SK-N-SH treated with all-trans-retinoic acid at 6 μM for 48 hours (cell line): ENCODE results near the gene DYNC1I1.

ENCODE experiments used
- ATAC-seq: fragments of 200-7000 bp; cut with Tn5 transposase; 3 replicates; pipeline ENCODE4 v1.9.1; 2020; ENCODE audit warnings: mild to moderate bottlenecking, moderate library complexity
- ARNTL ChIP-seq: fragments of 450-650 bp; formaldehyde crosslinking; IDR thresholded peaks from 2 replicates; pipeline ENCODE4 v1.5.0; 2020; ENCODE audit warnings: low read depth, mild to moderate bottlenecking, moderate library complexity, borderline replicate concordance
- BACH2 ChIP-seq: fragments of 250-450 bp; sonication (Bioruptor Pico); IDR thresholded peaks from 2 replicates; pipeline ENCODE4 v1.9.0; 2021; ENCODE audit warnings: mild to moderate bottlenecking, borderline replicate concordance
- ESRRG ChIP-seq: fragments of 250-450 bp; sonication (Bioruptor Pico); IDR thresholded peaks from 2 replicates; pipeline ENCODE4 v1.6.1; 2021; ENCODE audit warnings: mild to moderate bottlenecking
- ISL1 ChIP-seq: fragments of 250-450 bp; sonication (Bioruptor Pico); IDR thresholded peaks from 2 replicates; pipeline ENCODE4 v2.1.2; 2022; ENCODE audit warnings: mild to moderate bottlenecking, moderate library complexity
- OSR1 ChIP-seq: fragments of 250-450 bp; sonication (Bioruptor Pico); IDR thresholded peaks from 2 replicates; pipeline ENCODE4 v1.8.0; 2022; ENCODE audit warnings: moderate library complexity, mild to moderate bottlenecking, inconsistent platforms
- RARB ChIP-seq: fragments of 250-450 bp; sonication (Bioruptor Pico); IDR thresholded peaks from 2 replicates; pipeline ENCODE4 v1.8.0; 2021; ENCODE audit warnings: mild to moderate bottlenecking, moderate library complexity
- SNAI2 ChIP-seq: fragments of 250-450 bp; sonication (Bioruptor Pico); IDR thresholded peaks from 2 replicates; pipeline ENCODE4 v1.5.0; 2020; ENCODE audit warnings: mild to moderate bottlenecking, moderate library complexity
- TCF4 ChIP-seq: fragments of 250-450 bp; sonication (Bioruptor Pico); IDR thresholded peaks from 2 replicates; pipeline ENCODE4 v1.8.0; 2021; ENCODE audit warnings: mild to moderate bottlenecking, moderate library complexity, borderline replicate concordance
- TOX ChIP-seq: fragments of 250-450 bp; sonication (Bioruptor Pico); IDR thresholded peaks from 2 replicates; pipeline ENCODE4 v1.8.0; 2021; ENCODE audit warnings: mild to moderate bottlenecking, moderate library complexity, borderline replicate concordance
- ZC3H10 ChIP-seq: fragments of 250-450 bp; sonication (Bioruptor Pico); IDR thresholded peaks from 2 replicates; pipeline ENCODE4 v1.5.1; 2021; ENCODE audit warnings: mild to moderate bottlenecking, moderate library complexity
- ZFP3 ChIP-seq: fragments of 250-450 bp; sonication (Bioruptor Pico); IDR thresholded peaks from 2 replicates; pipeline ENCODE4 v1.5.0; 2020; ENCODE audit warnings: mild to moderate bottlenecking, moderate library complexity
- ZFP30 ChIP-seq: fragments of 450-650 bp; formaldehyde crosslinking; IDR thresholded peaks from 2 replicates; pipeline ENCODE4 v1.5.0; 2022; ENCODE audit warnings: mild to moderate bottlenecking, moderate library complexity
- ZNF565 ChIP-seq: fragments of 450-650 bp; formaldehyde crosslinking; conservative IDR thresholded peaks from 2 replicates; pipeline ENCODE4 v1.5.0; 2020; ENCODE audit warnings: low read depth, mild to moderate bottlenecking, moderate library complexity
- ZNF70 ChIP-seq: fragments of 450-650 bp; formaldehyde crosslinking; IDR thresholded peaks from 2 replicates; pipeline ENCODE4 v1.5.0; 2020; ENCODE audit warnings: mild to moderate bottlenecking, moderate library complexity
- ZNF8 ChIP-seq: fragments of 450-650 bp; formaldehyde crosslinking; IDR thresholded peaks from 2 replicates; pipeline ENCODE4 v1.5.0; 2020; ENCODE audit warnings: mild to moderate bottlenecking, moderate library complexity
- TF ChIP-seq, protein P1 (sequence below): fragments of 250-450 bp; sonication (Bioruptor Pico); IDR thresholded peaks from 2 replicates; pipeline ENCODE4 v1.5.1; 2021; ENCODE audit warnings: mild to moderate bottlenecking, moderate library complexity
- TF ChIP-seq, protein P2 (sequence below): fragments of 250-450 bp; sonication (Bioruptor Pico); IDR thresholded peaks from 2 replicates; pipeline ENCODE4 v1.8.0; 2020; ENCODE audit warnings: mild to moderate bottlenecking, moderate library complexity, borderline replicate concordance
- TF ChIP-seq, protein P3 (sequence below): fragments of 250-450 bp; sonication (Bioruptor Pico); IDR thresholded peaks from 2 replicates; pipeline ENCODE4 v1.5.0; 2020; ENCODE audit warnings: mild to moderate bottlenecking, moderate library complexity
- TF ChIP-seq, protein P4 (sequence below): fragments of 250-450 bp; sonication (Bioruptor Pico); IDR thresholded peaks from 2 replicates; pipeline ENCODE4 v1.8.0; 2021; ENCODE audit warnings: low read depth, mild to moderate bottlenecking, moderate library complexity, borderline replicate concordance

Gene DYNC1I1

DNA sequence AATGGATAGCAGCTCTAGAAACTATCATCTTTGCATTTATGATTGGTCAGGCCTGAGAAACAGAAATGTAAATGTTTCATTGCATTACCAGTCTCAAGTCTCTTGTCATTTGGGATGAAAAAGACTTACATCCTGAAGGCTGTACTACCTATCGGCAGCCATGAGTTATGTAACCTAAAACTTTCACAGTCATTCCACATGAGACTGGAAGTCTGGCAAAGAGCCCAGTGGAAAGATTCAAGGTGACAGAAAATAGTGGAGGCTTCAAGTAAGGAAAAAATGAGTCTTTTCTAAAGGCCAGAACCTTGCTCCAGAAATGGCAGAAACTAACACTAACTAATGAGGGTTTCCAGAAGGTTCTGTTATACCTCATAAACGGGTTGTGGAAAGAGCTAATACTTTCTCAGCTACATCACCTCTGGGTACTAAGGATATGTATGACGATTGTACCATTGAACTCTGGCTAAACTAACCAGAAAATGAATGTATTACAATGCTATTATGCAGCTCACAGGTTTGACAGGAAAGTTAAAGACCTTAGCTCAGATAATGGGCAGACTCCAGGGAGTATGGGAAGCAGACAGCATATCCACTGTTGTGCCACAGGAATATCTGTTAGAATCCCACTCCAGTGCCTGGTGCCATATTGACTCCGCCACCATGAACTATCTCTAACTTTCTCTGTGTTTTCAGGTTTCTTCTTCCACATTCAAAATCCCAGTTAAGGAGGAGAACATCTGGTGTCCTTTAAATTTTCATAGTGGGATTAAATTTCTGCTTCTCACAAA is 41.7 kb upstream of the DYNC1I1 start:
- TF ChIP-seq TCF4 (CRISPR knock-in tag) (no peak), ARNTL (CRISPR knock-in tag) (no peak), OSR1 (CRISPR knock-in tag) (no peak), ESRRG (no peak), ZFP3 (CRISPR knock-in tag) (no peak), ZFP30 (no peak), ZNF8 (CRISPR knock-in tag) (no peak)
- TF ChIP-seq, protein P1, sequence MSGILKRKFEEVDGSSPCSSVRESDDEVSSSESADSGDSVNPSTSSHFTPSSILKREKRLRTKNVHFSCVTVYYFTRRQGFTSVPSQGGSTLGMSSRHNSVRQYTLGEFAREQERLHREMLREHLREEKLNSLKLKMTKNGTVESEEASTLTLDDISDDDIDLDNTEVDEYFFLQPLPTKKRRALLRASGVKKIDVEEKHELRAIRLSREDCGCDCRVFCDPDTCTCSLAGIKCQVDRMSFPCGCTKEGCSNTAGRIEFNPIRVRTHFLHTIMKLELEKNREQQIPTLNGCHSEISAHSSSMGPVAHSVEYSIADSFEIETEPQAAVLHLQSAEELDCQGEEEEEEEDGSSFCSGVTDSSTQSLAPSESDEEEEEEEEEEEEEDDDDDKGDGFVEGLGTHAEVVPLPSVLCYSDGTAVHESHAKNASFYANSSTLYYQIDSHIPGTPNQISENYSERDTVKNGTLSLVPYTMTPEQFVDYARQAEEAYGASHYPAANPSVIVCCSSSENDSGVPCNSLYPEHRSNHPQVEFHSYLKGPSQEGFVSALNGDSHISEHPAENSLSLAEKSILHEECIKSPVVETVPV (CRISPR knock-in tag): no peak
- TF ChIP-seq, protein P2, sequence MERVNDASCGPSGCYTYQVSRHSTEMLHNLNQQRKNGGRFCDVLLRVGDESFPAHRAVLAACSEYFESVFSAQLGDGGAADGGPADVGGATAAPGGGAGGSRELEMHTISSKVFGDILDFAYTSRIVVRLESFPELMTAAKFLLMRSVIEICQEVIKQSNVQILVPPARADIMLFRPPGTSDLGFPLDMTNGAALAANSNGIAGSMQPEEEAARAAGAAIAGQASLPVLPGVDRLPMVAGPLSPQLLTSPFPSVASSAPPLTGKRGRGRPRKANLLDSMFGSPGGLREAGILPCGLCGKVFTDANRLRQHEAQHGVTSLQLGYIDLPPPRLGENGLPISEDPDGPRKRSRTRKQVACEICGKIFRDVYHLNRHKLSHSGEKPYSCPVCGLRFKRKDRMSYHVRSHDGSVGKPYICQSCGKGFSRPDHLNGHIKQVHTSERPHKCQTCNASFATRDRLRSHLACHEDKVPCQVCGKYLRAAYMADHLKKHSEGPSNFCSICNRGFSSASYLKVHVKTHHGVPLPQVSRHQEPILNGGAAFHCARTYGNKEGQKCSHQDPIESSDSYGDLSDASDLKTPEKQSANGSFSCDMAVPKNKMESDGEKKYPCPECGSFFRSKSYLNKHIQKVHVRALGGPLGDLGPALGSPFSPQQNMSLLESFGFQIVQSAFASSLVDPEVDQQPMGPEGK (CRISPR knock-in tag): no peak
- TF ChIP-seq, protein P3, sequence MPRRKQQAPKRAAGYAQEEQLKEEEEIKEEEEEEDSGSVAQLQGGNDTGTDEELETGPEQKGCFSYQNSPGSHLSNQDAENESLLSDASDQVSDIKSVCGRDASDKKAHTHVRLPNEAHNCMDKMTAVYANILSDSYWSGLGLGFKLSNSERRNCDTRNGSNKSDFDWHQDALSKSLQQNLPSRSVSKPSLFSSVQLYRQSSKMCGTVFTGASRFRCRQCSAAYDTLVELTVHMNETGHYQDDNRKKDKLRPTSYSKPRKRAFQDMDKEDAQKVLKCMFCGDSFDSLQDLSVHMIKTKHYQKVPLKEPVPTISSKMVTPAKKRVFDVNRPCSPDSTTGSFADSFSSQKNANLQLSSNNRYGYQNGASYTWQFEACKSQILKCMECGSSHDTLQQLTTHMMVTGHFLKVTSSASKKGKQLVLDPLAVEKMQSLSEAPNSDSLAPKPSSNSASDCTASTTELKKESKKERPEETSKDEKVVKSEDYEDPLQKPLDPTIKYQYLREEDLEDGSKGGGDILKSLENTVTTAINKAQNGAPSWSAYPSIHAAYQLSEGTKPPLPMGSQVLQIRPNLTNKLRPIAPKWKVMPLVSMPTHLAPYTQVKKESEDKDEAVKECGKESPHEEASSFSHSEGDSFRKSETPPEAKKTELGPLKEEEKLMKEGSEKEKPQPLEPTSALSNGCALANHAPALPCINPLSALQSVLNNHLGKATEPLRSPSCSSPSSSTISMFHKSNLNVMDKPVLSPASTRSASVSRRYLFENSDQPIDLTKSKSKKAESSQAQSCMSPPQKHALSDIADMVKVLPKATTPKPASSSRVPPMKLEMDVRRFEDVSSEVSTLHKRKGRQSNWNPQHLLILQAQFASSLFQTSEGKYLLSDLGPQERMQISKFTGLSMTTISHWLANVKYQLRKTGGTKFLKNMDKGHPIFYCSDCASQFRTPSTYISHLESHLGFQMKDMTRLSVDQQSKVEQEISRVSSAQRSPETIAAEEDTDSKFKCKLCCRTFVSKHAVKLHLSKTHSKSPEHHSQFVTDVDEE (CRISPR knock-in tag): no peak
- TF ChIP-seq, all 23 proteins: peak for 0
- no peak for ATAC-seq

DNA sequence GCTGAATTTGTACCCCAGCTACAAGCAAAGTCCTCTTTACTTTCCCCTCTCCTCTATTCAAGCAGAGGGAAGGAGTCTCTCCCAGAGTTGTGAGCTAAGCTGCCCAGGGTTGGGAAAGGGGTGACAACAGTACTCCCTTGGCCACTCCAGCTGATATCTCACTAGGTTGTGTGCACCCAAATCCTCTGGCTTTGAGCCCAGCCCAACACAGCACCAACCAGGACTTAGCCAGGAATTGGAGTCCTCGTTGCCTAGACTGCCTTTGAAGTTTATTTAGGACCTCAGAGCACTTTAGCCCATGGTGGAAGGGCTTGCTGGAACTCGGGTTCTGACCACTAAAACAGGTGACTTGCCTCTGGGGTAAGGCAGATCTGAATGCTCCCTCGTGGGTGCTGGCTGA is 35.7 kb upstream of the DYNC1I1 start:
- TF ChIP-seq TCF4 (CRISPR knock-in tag): no peak
- TF ChIP-seq ZC3H10 (CRISPR knock-in tag): no peak
- TF ChIP-seq, protein P4, sequence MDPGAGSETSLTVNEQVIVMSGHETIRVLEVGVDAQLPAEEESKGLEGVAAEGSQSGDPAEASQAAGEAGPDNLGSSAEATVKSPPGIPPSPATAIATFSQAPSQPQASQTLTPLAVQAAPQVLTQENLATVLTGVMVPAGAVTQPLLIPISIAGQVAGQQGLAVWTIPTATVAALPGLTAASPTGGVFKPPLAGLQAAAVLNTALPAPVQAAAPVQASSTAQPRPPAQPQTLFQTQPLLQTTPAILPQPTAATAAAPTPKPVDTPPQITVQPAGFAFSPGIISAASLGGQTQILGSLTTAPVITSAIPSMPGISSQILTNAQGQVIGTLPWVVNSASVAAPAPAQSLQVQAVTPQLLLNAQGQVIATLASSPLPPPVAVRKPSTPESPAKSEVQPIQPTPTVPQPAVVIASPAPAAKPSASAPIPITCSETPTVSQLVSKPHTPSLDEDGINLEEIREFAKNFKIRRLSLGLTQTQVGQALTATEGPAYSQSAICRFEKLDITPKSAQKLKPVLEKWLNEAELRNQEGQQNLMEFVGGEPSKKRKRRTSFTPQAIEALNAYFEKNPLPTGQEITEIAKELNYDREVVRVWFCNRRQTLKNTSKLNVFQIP (CRISPR knock-in tag): no peak
- TF ChIP-seq ZNF8 (CRISPR knock-in tag): no peak
- no peak for TF ChIP-seq ZNF70 (CRISPR knock-in tag)
- TF ChIP-seq ZFP30: no peak
- no peak for TF ChIP-seq SNAI2 (CRISPR knock-in tag)
- TF ChIP-seq BACH2 (CRISPR knock-in tag): no peak
- TF ChIP-seq ARNTL (CRISPR knock-in tag): no peak
- no peak for TF ChIP-seq TOX (CRISPR knock-in tag)
- TF ChIP-seq, protein P3 (CRISPR knock-in tag): no peak
- TF ChIP-seq ESRRG: no peak
- TF ChIP-seq, all 23 proteins: peak for 0
- no peak for ATAC-seq

DNA sequence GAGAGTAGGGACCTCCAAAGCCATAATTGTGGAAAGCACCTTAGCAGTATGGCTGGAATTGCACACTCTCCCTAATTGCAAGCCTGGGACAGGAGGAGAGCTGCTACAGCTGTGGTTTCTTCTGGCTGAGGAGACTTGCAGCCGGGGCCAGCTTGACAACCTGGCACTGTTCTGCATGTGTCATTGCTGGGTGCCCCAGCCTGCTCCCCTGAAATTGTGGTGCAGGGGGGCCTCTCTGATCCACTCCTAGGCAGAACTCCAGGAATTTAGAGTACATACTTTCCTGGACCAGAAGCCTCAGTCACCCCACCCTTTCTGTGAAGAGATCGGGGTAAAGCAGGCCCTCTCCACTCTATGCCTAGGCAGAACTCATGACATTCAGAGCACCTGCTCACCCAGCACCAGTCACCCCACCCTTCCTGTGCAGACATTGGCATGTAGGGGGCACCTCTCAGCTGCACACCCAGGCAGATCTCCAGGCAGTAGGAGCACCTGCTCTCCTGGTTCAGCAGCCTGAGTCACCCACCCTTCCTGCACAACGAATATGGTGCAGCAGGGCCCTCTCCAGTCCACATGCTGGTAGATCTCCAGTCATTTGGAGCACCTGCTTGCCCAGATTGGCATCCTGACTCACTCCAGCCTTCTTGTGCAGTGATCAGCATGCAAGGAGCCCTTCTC is 34.4 kb upstream of the DYNC1I1 start:
- ATAC-seq: no peak
- TF ChIP-seq ISL1 (CRISPR knock-in tag): no peak
- TF ChIP-seq ZNF8 (CRISPR knock-in tag): no peak
- no peak for TF ChIP-seq ZC3H10 (CRISPR knock-in tag)
- TF ChIP-seq ESRRG: no peak
- TF ChIP-seq ZFP3 (CRISPR knock-in tag): no peak
- TF ChIP-seq RARB: no peak
- no peak for TF ChIP-seq TOX (CRISPR knock-in tag)
- no peak for TF ChIP-seq BACH2 (CRISPR knock-in tag)
- TF ChIP-seq, protein P3 (CRISPR knock-in tag): no peak
- TF ChIP-seq ZFP30: no peak
- no peak for TF ChIP-seq ZNF565 (CRISPR knock-in tag)
